Measurements from ENCODE around the gene MYBPHL.

The MYBPHL gene

GRCh38 chr1:109255097-109255651, 51.6 kb downstream of the MYBPHL start:
- TF ChIP-seq ZC3H10 (CRISPR knock-in tag; IDR thresholded peaks at IDR 0.05) (no peak), ZFP30 (CRISPR knock-in tag; IDR thresholded peaks at IDR 0.05) (no peak), CREB5 (CRISPR knock-in tag; IDR thresholded peaks at IDR 0.05; ENCODE audit: low read depth) (no peak), ZNF70 (CRISPR knock-in tag; IDR thresholded peaks at IDR 0.05) (no peak), TCF4 (CRISPR knock-in tag; IDR thresholded peaks at IDR 0.05; ENCODE audit: borderline replicate concordance) (no peak), CSDC2 (CRISPR knock-in tag; IDR thresholded peaks at IDR 0.05) (no peak)
- TF ChIP-seq, protein P1, sequence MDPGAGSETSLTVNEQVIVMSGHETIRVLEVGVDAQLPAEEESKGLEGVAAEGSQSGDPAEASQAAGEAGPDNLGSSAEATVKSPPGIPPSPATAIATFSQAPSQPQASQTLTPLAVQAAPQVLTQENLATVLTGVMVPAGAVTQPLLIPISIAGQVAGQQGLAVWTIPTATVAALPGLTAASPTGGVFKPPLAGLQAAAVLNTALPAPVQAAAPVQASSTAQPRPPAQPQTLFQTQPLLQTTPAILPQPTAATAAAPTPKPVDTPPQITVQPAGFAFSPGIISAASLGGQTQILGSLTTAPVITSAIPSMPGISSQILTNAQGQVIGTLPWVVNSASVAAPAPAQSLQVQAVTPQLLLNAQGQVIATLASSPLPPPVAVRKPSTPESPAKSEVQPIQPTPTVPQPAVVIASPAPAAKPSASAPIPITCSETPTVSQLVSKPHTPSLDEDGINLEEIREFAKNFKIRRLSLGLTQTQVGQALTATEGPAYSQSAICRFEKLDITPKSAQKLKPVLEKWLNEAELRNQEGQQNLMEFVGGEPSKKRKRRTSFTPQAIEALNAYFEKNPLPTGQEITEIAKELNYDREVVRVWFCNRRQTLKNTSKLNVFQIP (CRISPR knock-in tag; IDR thresholded peaks at IDR 0.05; ENCODE audit: borderline replicate concordance, low read depth) = no peak
- ATAC-seq = no peak

GRCh38 chr1:109254621-109255096, 52.2 kb downstream of the MYBPHL start:
- TF ChIP-seq ESRRG (CRISPR knock-in tag; IDR thresholded peaks at IDR 0.05) (no peak), OSR1 (CRISPR knock-in tag; IDR thresholded peaks at IDR 0.05) (no peak), PPARA (CRISPR knock-in tag; IDR thresholded peaks at IDR 0.05; ENCODE audit: borderline replicate concordance) (no peak), ZFP3 (CRISPR knock-in tag; IDR thresholded peaks at IDR 0.05) (no peak), BACH2 (CRISPR knock-in tag; IDR thresholded peaks at IDR 0.05; ENCODE audit: borderline replicate concordance) (no peak), CSDC2 (CRISPR knock-in tag; IDR thresholded peaks at IDR 0.05) (no peak), ZNF565 (CRISPR knock-in tag; conservative IDR thresholded peaks at IDR 0.05; ENCODE audit: low read depth) (no peak), ARNTL (CRISPR knock-in tag; IDR thresholded peaks at IDR 0.05; ENCODE audit: borderline replicate concordance, low read depth) (no peak)
- no peak for ATAC-seq

GRCh38 chr1:109253803-109254620, 52.8 kb downstream of the MYBPHL start:
- TF ChIP-seq CSDC2 (CRISPR knock-in tag; IDR thresholded peaks at IDR 0.05) (no peak), TCF4 (CRISPR knock-in tag; IDR thresholded peaks at IDR 0.05; ENCODE audit: borderline replicate concordance) (no peak), ZNF8 (CRISPR knock-in tag; IDR thresholded peaks at IDR 0.05) (no peak), TOX (CRISPR knock-in tag; IDR thresholded peaks at IDR 0.05; ENCODE audit: borderline replicate concordance) (no peak), ZFP30 (CRISPR knock-in tag; IDR thresholded peaks at IDR 0.05) (no peak), PPARA (CRISPR knock-in tag; IDR thresholded peaks at IDR 0.05; ENCODE audit: borderline replicate concordance) (no peak), ESRRG (CRISPR knock-in tag; IDR thresholded peaks at IDR 0.05) (no peak), OSR1 (CRISPR knock-in tag; IDR thresholded peaks at IDR 0.05) (no peak), ZC3H10 (CRISPR knock-in tag; IDR thresholded peaks at IDR 0.05) (no peak), ZNF70 (CRISPR knock-in tag; IDR thresholded peaks at IDR 0.05) (no peak), SNAI2 (CRISPR knock-in tag; IDR thresholded peaks at IDR 0.05) (no peak), CREB5 (CRISPR knock-in tag; IDR thresholded peaks at IDR 0.05; ENCODE audit: low read depth) (no peak), PATZ1 (CRISPR knock-in tag; IDR thresholded peaks at IDR 0.05; ENCODE audit: borderline replicate concordance) (no peak), ZFP3 (CRISPR knock-in tag; IDR thresholded peaks at IDR 0.05) (no peak)
- TF ChIP-seq, protein P1 (CRISPR knock-in tag; IDR thresholded peaks at IDR 0.05; ENCODE audit: borderline replicate concordance, low read depth) = no peak
- TF ChIP-seq, protein P2, sequence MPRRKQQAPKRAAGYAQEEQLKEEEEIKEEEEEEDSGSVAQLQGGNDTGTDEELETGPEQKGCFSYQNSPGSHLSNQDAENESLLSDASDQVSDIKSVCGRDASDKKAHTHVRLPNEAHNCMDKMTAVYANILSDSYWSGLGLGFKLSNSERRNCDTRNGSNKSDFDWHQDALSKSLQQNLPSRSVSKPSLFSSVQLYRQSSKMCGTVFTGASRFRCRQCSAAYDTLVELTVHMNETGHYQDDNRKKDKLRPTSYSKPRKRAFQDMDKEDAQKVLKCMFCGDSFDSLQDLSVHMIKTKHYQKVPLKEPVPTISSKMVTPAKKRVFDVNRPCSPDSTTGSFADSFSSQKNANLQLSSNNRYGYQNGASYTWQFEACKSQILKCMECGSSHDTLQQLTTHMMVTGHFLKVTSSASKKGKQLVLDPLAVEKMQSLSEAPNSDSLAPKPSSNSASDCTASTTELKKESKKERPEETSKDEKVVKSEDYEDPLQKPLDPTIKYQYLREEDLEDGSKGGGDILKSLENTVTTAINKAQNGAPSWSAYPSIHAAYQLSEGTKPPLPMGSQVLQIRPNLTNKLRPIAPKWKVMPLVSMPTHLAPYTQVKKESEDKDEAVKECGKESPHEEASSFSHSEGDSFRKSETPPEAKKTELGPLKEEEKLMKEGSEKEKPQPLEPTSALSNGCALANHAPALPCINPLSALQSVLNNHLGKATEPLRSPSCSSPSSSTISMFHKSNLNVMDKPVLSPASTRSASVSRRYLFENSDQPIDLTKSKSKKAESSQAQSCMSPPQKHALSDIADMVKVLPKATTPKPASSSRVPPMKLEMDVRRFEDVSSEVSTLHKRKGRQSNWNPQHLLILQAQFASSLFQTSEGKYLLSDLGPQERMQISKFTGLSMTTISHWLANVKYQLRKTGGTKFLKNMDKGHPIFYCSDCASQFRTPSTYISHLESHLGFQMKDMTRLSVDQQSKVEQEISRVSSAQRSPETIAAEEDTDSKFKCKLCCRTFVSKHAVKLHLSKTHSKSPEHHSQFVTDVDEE (CRISPR knock-in tag; IDR thresholded peaks at IDR 0.05) = no peak
- TF ChIP-seq, protein P3, sequence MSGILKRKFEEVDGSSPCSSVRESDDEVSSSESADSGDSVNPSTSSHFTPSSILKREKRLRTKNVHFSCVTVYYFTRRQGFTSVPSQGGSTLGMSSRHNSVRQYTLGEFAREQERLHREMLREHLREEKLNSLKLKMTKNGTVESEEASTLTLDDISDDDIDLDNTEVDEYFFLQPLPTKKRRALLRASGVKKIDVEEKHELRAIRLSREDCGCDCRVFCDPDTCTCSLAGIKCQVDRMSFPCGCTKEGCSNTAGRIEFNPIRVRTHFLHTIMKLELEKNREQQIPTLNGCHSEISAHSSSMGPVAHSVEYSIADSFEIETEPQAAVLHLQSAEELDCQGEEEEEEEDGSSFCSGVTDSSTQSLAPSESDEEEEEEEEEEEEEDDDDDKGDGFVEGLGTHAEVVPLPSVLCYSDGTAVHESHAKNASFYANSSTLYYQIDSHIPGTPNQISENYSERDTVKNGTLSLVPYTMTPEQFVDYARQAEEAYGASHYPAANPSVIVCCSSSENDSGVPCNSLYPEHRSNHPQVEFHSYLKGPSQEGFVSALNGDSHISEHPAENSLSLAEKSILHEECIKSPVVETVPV (CRISPR knock-in tag; IDR thresholded peaks at IDR 0.05) = no peak
- ATAC-seq = peak; percentile 31
